Subcutaneous adipose tissue (tissue), 4 donors: ENCODE results near the gene NDEL1. TPM values are rescaled to one million over a fixed set of nuclear protein-coding genes. Genes with fewer than 3 reads are reported as not detected.

Experiments
- CTCF ChIP-seq: fragments of 450-650 bp; IDR thresholded peaks from one replicate; pipeline ENCODE4 v1.5.1; 2016; ENCODE audit warnings: low read depth, mild to moderate bottlenecking, control low read depth, antibody characterized with exemption, moderate library complexity
- total RNA-seq, 4 donors: library from RNA; depleted of rRNA; stranded (reverse); fragments of >200 nt; gene quantifications; one replicate each; pipeline ENCODE4 v1.1.0, GENCODE V29; 2016

Gene NDEL1
- 10 to 100 TPM; 58.3 to 80.4 (median 67.3) TPM for total RNA-seq

GRCh38 chr17:8435245-8436168 is at the start of gene NDEL1:
TSS of gene NDEL1 (plus strand) at chr17:8435884. CDS start at chr17:8444272, 8,388 bp downstream.
- TF ChIP-seq CTCF = no peak

- no peak for TF ChIP-seq CTCF
These were observed 48.8 kb upstream of the NDEL1 start for GRCh38 chr17:8386841-8387240.

GRCh38 chr17:8387914-8388651 is 47.6 kb upstream of the NDEL1 start:
- no peak for TF ChIP-seq CTCF

- no peak for TF ChIP-seq CTCF
These were observed 44.0 kb upstream of the NDEL1 start for GRCh38 chr17:8391711-8392110.

GRCh38 chr17:8392274-8392673 is 43.4 kb upstream of the NDEL1 start:
- no peak for TF ChIP-seq CTCF

- no peak for TF ChIP-seq CTCF
These were observed 42.8 kb upstream of the NDEL1 start for GRCh38 chr17:8392674-8393469.
